ENCODE data around the gene CCIN. TPM values are rescaled to one million over a fixed set of nuclear protein-coding genes. Genes with fewer than 3 reads are reported as not detected.

CCIN gene
- total RNA-seq, 1 experiment from 2014 or later, result 0.13 TPM

DNA sequence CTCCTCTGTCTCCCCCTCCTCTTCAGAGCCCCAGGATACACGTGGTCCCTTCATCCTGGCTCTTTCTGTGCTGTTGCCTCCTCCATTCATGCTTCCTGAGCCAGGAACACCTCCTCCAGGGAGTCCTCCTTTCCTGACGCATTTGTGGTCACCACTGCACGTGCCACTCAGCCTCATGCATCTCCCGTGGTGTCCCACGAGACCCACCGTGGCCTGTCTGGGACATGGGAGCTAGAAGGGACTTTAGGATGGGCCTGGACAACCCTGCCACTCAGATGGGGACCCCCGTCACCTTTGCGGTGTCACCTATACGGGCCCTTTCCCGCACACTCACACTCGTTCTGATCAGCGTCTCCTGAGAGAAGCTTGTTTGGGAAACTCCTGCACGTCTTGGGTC is 25.9 kb upstream of the CCIN start:
- no TSS peak for BruUV-seq (replicated peaks)
- Histone ChIP-seq H3K4me3 (ENCODE audit: low read depth in 2 of 2, low read length in 2 of 2) (no peak overlapping the region), H3K36me3 (ENCODE audit: control insufficient read depth, insufficient read depth, low read length) (no peaks in the 10 kb centered on the region), H3K27me3 (ENCODE audit: control insufficient read depth, insufficient read depth, low read length) (no peaks in the 10 kb centered on the region), H3K27ac (ENCODE audit: low read length) (no peak overlapping the region), H3K4me1 (ENCODE audit: control insufficient read depth, insufficient read depth, low read length) (no peaks in the 10 kb centered on the region), H3K9me3 (ENCODE audit: control insufficient read depth, insufficient read depth, low read depth, low read length) (no peaks in the 10 kb centered on the region)
- in situ Hi-C loops (cut with HindIII; ENCODE audit: low pct_unique_long_range_greater_than_20kb, low sequenced_read_pairs), result no loop called here
- POLR2A ChIA-PET, result no interaction called here
- ATAC-seq (no peak), DNase-seq (ENCODE audit: low read depth, low spot score) (no peak)
- intact Hi-C loops (cut with micrococcal nuclease; ENCODE audit: unreplicated experiment), result no loop called here
- TF ChIP-seq TCF7L2 (IDR thresholded peaks at IDR 0.05; ENCODE audit: low read depth, low read length), result no peak
- no peak for TF ChIP-seq REST (IDR thresholded peaks at IDR 0.05; ENCODE audit: insufficient read depth in 1 of 2, low read depth in 2 of 2, low read length in 1 of 2)
- no peak for TF ChIP-seq SIN3A (IDR thresholded peaks at IDR 0.05; ENCODE audit: borderline replicate concordance, insufficient read depth, low read depth, low read length)
- no peak for TF ChIP-seq POLR2AphosphoS5 (IDR thresholded peaks at IDR 0.05; ENCODE audit: low read depth, low read length)
- TF ChIP-seq, protein P1, sequence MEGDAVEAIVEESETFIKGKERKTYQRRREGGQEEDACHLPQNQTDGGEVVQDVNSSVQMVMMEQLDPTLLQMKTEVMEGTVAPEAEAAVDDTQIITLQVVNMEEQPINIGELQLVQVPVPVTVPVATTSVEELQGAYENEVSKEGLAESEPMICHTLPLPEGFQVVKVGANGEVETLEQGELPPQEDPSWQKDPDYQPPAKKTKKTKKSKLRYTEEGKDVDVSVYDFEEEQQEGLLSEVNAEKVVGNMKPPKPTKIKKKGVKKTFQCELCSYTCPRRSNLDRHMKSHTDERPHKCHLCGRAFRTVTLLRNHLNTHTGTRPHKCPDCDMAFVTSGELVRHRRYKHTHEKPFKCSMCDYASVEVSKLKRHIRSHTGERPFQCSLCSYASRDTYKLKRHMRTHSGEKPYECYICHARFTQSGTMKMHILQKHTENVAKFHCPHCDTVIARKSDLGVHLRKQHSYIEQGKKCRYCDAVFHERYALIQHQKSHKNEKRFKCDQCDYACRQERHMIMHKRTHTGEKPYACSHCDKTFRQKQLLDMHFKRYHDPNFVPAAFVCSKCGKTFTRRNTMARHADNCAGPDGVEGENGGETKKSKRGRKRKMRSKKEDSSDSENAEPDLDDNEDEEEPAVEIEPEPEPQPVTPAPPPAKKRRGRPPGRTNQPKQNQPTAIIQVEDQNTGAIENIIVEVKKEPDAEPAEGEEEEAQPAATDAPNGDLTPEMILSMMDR (IDR thresholded peaks at IDR 0.05), result no peak
- CTCF ChIA-PET, result interaction anchor here (1.8 kb wide), 1 partner anchor 23 kb away, joined by 5 read pairs; no protein-coding TSS in a partner anchor

DNA sequence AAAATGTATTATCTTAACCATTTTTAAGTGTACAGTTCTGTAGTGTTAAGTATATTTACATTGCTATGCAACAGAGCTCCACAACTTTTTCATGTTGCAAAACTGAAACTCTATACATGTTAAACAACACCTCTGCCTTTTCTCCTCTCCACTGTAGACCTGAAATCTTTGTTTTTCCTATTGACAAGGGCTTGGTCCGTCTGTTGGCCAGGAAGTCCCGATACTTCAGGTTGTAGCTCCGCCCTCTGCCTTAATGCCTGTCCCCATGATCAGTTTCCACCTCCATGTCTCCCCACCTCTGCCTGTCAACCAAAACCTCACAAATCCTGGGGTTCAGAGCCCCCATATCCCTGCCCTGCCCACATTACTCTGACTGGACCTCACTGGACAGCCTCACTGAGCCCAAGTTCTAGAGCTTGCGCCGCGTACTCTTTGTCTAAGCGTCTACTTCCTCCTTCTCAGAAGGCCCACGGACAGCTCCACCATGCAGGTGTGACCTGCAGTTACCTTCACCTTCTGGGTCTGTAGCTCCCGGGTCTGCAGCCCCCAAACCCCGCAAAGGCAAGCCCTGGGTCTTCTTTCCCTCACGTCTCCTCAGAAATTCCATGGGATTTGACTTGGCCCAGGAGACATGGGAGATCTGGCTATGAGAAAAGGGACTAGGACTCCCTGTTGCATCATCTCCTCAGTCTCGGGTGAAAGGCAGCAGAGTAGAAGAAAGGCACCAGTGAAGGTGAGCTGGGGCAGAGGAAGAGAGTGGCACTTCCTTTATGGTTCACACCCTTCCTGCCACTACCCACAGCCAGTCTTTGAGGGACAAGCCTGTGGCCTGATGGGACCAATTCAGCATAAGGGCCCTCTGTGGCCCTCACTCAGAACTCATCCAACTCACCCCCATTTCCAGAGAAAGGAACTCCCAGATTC is 24.6 kb upstream of the CCIN start:
- BruUV-seq (replicated peaks), result no TSS peak
- ChIA-PET POLR2A (no interaction called here), CTCF (interaction anchor here (1.8 kb wide), 1 partner anchor 22 kb away, joined by 5 read pairs; no protein-coding TSS in a partner anchor)
- intact Hi-C loops (cut with micrococcal nuclease; ENCODE audit: unreplicated experiment), result no loop called here
- no peaks in the 10 kb centered on the region for H3K9me3 ChIP-seq (ENCODE audit: control insufficient read depth, insufficient read depth, low read depth, low read length)
- no peaks in the 10 kb centered on the region for H3K36me3 ChIP-seq (ENCODE audit: control insufficient read depth, insufficient read depth, low read length)
- in situ Hi-C loops (cut with HindIII; ENCODE audit: low pct_unique_long_range_greater_than_20kb, low sequenced_read_pairs), result no loop called here
- no peak overlapping the region for H3K4me3 ChIP-seq (ENCODE audit: low read depth in 2 of 2, low read length in 2 of 2)
- ATAC-seq (no peak), DNase-seq (ENCODE audit: low read depth, low spot score) (no peak)
- H3K27ac ChIP-seq (ENCODE audit: low read length), result no peak overlapping the region
- TF ChIP-seq, protein P1 (IDR thresholded peaks at IDR 0.05), result no peak
- TF ChIP-seq REST (IDR thresholded peaks at IDR 0.05; ENCODE audit: insufficient read depth in 1 of 2, low read depth in 2 of 2, low read length in 1 of 2) (no peak), TCF7L2 (IDR thresholded peaks at IDR 0.05; ENCODE audit: low read depth, low read length) (no peak), SIN3A (IDR thresholded peaks at IDR 0.05; ENCODE audit: borderline replicate concordance, insufficient read depth, low read depth, low read length) (no peak), POLR2AphosphoS5 (IDR thresholded peaks at IDR 0.05; ENCODE audit: low read depth, low read length) (no peak)
- peaks cover 6% of the 10 kb centered on the region for H3K4me1 ChIP-seq (ENCODE audit: control insufficient read depth, insufficient read depth, low read length)
- no peaks in the 10 kb centered on the region for H3K27me3 ChIP-seq (ENCODE audit: control insufficient read depth, insufficient read depth, low read length)

Data from Panc1 (cell line).